Lung (tissue), 12 donors: ENCODE data around the gene DAB1. TPM values are rescaled to one million over a fixed set of nuclear protein-coding genes. Genes with fewer than 3 reads are reported as not detected.

ENCODE experiments used
- ATAC-seq: fragments of 200-7000 bp; cut with Tn5 transposase; one replicate; pipeline ENCODE4 v1.9.1; 2020; ENCODE audit warnings: moderate number of reproducible peaks; ENCODE audit not compliant: insufficient read depth, low FRiP score
- DNase-seq, 3 donors: peaks; one replicate each; pipeline ENCODE4 v3.0.0-alpha.2; 2013 to 2017
- H3K27ac ChIP-seq, 2 donors: one replicate each; pipeline ENCODE4 v1.5.1; 2013; ENCODE audit warnings: mild to moderate bottlenecking in 2 of 2, moderate library complexity in 2 of 2, control low read depth in 1 of 2, inconsistent platforms in 1 of 2, low read depth in 1 of 2, low read length in 1 of 2
- H3K27me3 ChIP-seq, 3 donors: one replicate each; pipeline ENCODE4 v1.5.1; 2013; ENCODE audit warnings: low read length in 2 of 3; ENCODE audit not compliant: control insufficient read depth in 3 of 3, insufficient read depth in 3 of 3
- H3K36me3 ChIP-seq, 4 donors: one replicate each; pipeline ENCODE4 v1.5.1; 2013; ENCODE audit warnings: low read length in 4 of 4, mild to moderate bottlenecking in 1 of 4, moderate library complexity in 1 of 4; ENCODE audit not compliant: control insufficient read depth in 4 of 4, insufficient read depth in 4 of 4
- H3K4me1 ChIP-seq, 5 donors: one replicate each; pipeline ENCODE4 v1.5.1; 2013; ENCODE audit warnings: low read length in 5 of 5, mild to moderate bottlenecking in 2 of 5, moderate library complexity in 1 of 5; ENCODE audit not compliant: control insufficient read depth in 5 of 5, insufficient read depth in 5 of 5
- H3K4me3 ChIP-seq: one replicate; pipeline ENCODE4 v1.5.1; 2013; ENCODE audit warnings: mild to moderate bottlenecking, control low read depth, moderate library complexity
- H3K9ac ChIP-seq, 2 donors: one replicate each; pipeline ENCODE4 v1.5.1; 2013; ENCODE audit warnings: low read length in 2 of 2, control low read depth in 1 of 2; ENCODE audit not compliant: insufficient read depth in 1 of 2
- H3K9me3 ChIP-seq, 4 donors: one replicate each; pipeline ENCODE4 v1.5.1; 2013; ENCODE audit warnings: low read length in 3 of 4, mild to moderate bottlenecking in 1 of 4, moderate library complexity in 1 of 4; ENCODE audit not compliant: control insufficient read depth in 4 of 4, insufficient read depth in 3 of 4
- CTCF ChIP-seq: IDR thresholded peaks from 2 replicates; pipeline ENCODE4 v1.5.1; 2012; ENCODE audit warnings: mild to moderate bottlenecking; ENCODE audit errors: control extremely low read depth, extremely low read depth
- WGBS, 2 donors: extraction: QIAGEN DNeasy Blood & Tissue Kit; methylation state at CpG; one replicate each; pipeline ENCODE4 v1.1.7; 2013; 5-methylcytosine and 5-hydroxymethylcytosine counted together
- polyA plus RNA-seq, 2 donors: library from polyadenylated mRNA; stranded (reverse); fragments of 200-250 nt; gene quantifications; one replicate each; pipeline ENCODE4 v1.2.1, GENCODE V29; 2013
- total RNA-seq, 2 donors: library from RNA; depleted of rRNA in 1 of 2; stranded (reverse); fragments of >200 nt in 1 of 2; gene quantifications; one replicate each; pipeline ENCODE4 v1.2.1, GENCODE V29; 2014 to 2021
- donor health status: control.
- donor health status: control.
- donor health status: Bipolar disorder and iron deficiency.
- donor health status: healthy.
- donor health status: DM: yes; HTN: yes; CAD: no.

The DAB1 gene
- total and polyA plus RNA-seq, 4 donors: 0.06 to 0.77 (median 0.10) TPM

GRCh38 chr1:57329001-57329527 lies 94.8 kb downstream of the DAB1 start:
- Histone ChIP-seq H3K36me3 (no peaks in the 10 kb centered on the region), H3K4me1 (no peaks in the 10 kb centered on the region), H3K9me3 (no peaks in the 10 kb centered on the region), H3K27ac (no peak overlapping the region), H3K4me3 (no peak overlapping the region), H3K9ac (no peak overlapping the region), H3K27me3 (peaks cover 0 to 5% (median 0%) of the 10 kb centered on the region in 3 donors)
- ATAC-seq: no peak
- no peak for DNase-seq
- TF ChIP-seq CTCF: no peak
- 90 to 91% methylated on average over 6 of the region's 6 CpGs for WGBS, 2 donors

GRCh38 chr1:57327946-57328345 lies 95.9 kb downstream of the DAB1 start:
- 93 to 99% methylated on average over 4 of the region's 4 CpGs for WGBS, 2 donors

GRCh38 chr1:57327336-57327735 lies 96.5 kb downstream of the DAB1 start:
- Histone ChIP-seq H3K4me1 (no peaks in the 10 kb centered on the region), H3K27ac (no peak overlapping the region), H3K9ac (no peak overlapping the region), H3K9me3 (no peaks in the 10 kb centered on the region), H3K36me3 (no peaks in the 10 kb centered on the region), H3K4me3 (no peak overlapping the region), H3K27me3 (peaks cover 0 to 5% (median 0%) of the 10 kb centered on the region in 3 donors)
- no peak for DNase-seq
- ATAC-seq: no peak
- no peak for TF ChIP-seq CTCF
- 81 to 91% methylated on average over 5 of the region's 5 CpGs for WGBS, 2 donors

More at GRCh38 chr1:57327946-57328345, 95.9 kb downstream of the DAB1 start:
- no peak overlapping the region for H3K27ac ChIP-seq
- H3K27me3 ChIP-seq: peaks cover 0 to 5% (median 0%) of the 10 kb centered on the region in 3 donors
- no peaks in the 10 kb centered on the region for H3K36me3 ChIP-seq
- ATAC-seq (no peak), DNase-seq (no peak)
- no peak overlapping the region for H3K9ac ChIP-seq
- H3K4me1 ChIP-seq: no peaks in the 10 kb centered on the region
- H3K9me3 ChIP-seq: no peaks in the 10 kb centered on the region
- H3K4me3 ChIP-seq: no peak overlapping the region
- no peak for TF ChIP-seq CTCF

GRCh38 chr1:57325536-57325935 lies 98.3 kb downstream of the DAB1 start:
- Histone ChIP-seq H3K27me3 (peaks cover 0 to 5% (median 0%) of the 10 kb centered on the region in 3 donors), H3K4me1 (peaks cover 0 to 3% (median 0%) of the 10 kb centered on the region in 5 donors), H3K27ac (no peak overlapping the region), H3K4me3 (no peak overlapping the region), H3K9me3 (no peaks in the 10 kb centered on the region), H3K36me3 (no peaks in the 10 kb centered on the region), H3K9ac (no peak overlapping the region)
- WGBS, 2 donors: 55 to 71% methylated on average over 1 of the region's 1 CpG
- no peak for DNase-seq
- ATAC-seq: no peak
- no peak for TF ChIP-seq CTCF
